Bronchial epithelial cell (primary cell): ENCODE measurements around the gene C3orf52. TPM values are rescaled to one million over a fixed set of nuclear protein-coding genes. Genes with fewer than 3 reads are reported as not detected.

Experiments
- DNase-seq: peaks from one replicate; pipeline ENCODE4 v3.0.0-alpha.2; 2010; ENCODE audit warnings: low read depth
- FAIRE-seq: peaks from 2 replicates; lab custom pipeline; 2011; peaks lifted over from hg19 to GRCh38; lab: Jason Lieb, UNC
- H3K27me3 ChIP-seq: 2 replicates; pipeline ENCODE4 v1.5.1; 2011; ENCODE audit warnings: low read length; ENCODE audit not compliant: control insufficient read depth, insufficient read depth
- H3K36me3 ChIP-seq: 2 replicates; pipeline ENCODE4 v1.5.1; 2011; ENCODE audit warnings: low read length; ENCODE audit not compliant: control insufficient read depth, insufficient read depth
- H3K4me3 ChIP-seq: 2 replicates; pipeline ENCODE4 v1.5.1; 2011; ENCODE audit warnings: mild to moderate bottlenecking, low read depth, low read length, control low read depth
- CTCF ChIP-seq: IDR thresholded peaks from 2 replicates; pipeline ENCODE4 v1.5.1; 2011; ENCODE audit warnings: mild to moderate bottlenecking, moderate library complexity, low read length, control low read depth, inconsistent platforms; ENCODE audit not compliant: insufficient read depth, severe bottlenecking
- total RNA-seq: library from RNA; depleted of rRNA; stranded (reverse); fragments of >200 nt; gene quantifications from 2 replicates; pipeline ENCODE4 v1.2.1, GENCODE V29; 2014

Gene C3orf52
- total RNA-seq, 1 donor from 2014 or later: 45.5 TPM

- Histone ChIP-seq H3K27me3 (no peaks in the 10 kb centered on the region), H3K36me3 (peaks cover 6% of the 10 kb centered on the region), H3K4me3 (no peak overlapping the region)
- no peak for TF ChIP-seq CTCF
- DNase-seq: no peak
- no peak for FAIRE-seq
These were observed 7.0 kb downstream of the C3orf52 start for GRCh38 chr3:112093180-112093522.

GRCh38 chr3:112095731-112096130 is 9.5 kb downstream of the C3orf52 start:
- H3K36me3 ChIP-seq: peaks cover 12% of the 10 kb centered on the region
- no peak for TF ChIP-seq CTCF
- H3K27me3 ChIP-seq: no peaks in the 10 kb centered on the region
- no peak overlapping the region for H3K4me3 ChIP-seq
- DNase-seq: peak; percentile 46
- no peak for FAIRE-seq

- DNase-seq (no peak), FAIRE-seq (no peak)
- no peak overlapping the region for H3K4me3 ChIP-seq
- no peak for TF ChIP-seq CTCF
- H3K36me3 ChIP-seq: peaks cover 12% of the 10 kb centered on the region
- H3K27me3 ChIP-seq: no peaks in the 10 kb centered on the region
These were observed 10.0 kb downstream of the C3orf52 start for GRCh38 chr3:112096176-112096575.

- Histone ChIP-seq H3K36me3 (peaks cover 14% of the 10 kb centered on the region), H3K4me3 (no peak overlapping the region), H3K27me3 (no peaks in the 10 kb centered on the region)
- peak; percentile 89 for FAIRE-seq
- no peak for TF ChIP-seq CTCF
- DNase-seq: peak; percentile 100
These were observed 11.2 kb downstream of the C3orf52 start for GRCh38 chr3:112097378-112097777.

GRCh38 chr3:112101916-112102315 is 15.7 kb downstream of the C3orf52 start:
- no peak for TF ChIP-seq CTCF
- Histone ChIP-seq H3K36me3 (peaks cover 17% of the 10 kb centered on the region), H3K27me3 (no peaks in the 10 kb centered on the region), H3K4me3 (no peak overlapping the region)
- FAIRE-seq (peak; percentile 99), DNase-seq (peak; percentile 100)

GRCh38 chr3:112104774-112105173 is 18.6 kb downstream of the C3orf52 start:
- FAIRE-seq (no peak), DNase-seq (no peak)
- H3K4me3 ChIP-seq: no peak overlapping the region
- no peak for TF ChIP-seq CTCF
- no peaks in the 10 kb centered on the region for H3K27me3 ChIP-seq
- peaks cover 15% of the 10 kb centered on the region for H3K36me3 ChIP-seq
